Loucy (cell line): ENCODE data around the gene SAXO1.

ENCODE experiments used
- H2AFZ ChIP-seq: fragments of 200-600 bp; sonication (generic); 2 replicates; pipeline ENCODE4 v1.6.0; 2016; ENCODE audit warnings: antibody characterized with exemption, mild to moderate bottlenecking, low read length, moderate library complexity
- H3F3A ChIP-seq: fragments of 200-600 bp; 2 replicates; pipeline ENCODE4 v1.6.0; 2016; ENCODE audit warnings: antibody characterized with exemption, low read depth, mild to moderate bottlenecking
- H3K27me3 ChIP-seq: fragments of 200-600 bp; sonication (generic); 2 replicates; pipeline ENCODE4 v1.6.1; 2014; ENCODE audit warnings: low read length, mild to moderate bottlenecking; ENCODE audit not compliant: insufficient read depth, poor library complexity, severe bottlenecking
- H3K36me3 ChIP-seq: fragments of 200-600 bp; sonication (generic); 2 replicates; pipeline ENCODE4 v1.6.1; 2016; ENCODE audit warnings: low read length; ENCODE audit not compliant: insufficient read depth
- H3K4me1 ChIP-seq: fragments of 200-600 bp; sonication (generic); 2 replicates; pipeline ENCODE4 v1.5.1; 2014; ENCODE audit warnings: low read length, mild to moderate bottlenecking; ENCODE audit not compliant: insufficient read depth, poor library complexity, severe bottlenecking
- H3K4me2 ChIP-seq: fragments of 200-600 bp; sonication (generic); 2 replicates; pipeline ENCODE4 v1.6.0; 2014; ENCODE audit warnings: antibody characterized with exemption, low read length, low read depth, mild to moderate bottlenecking; ENCODE audit not compliant: poor library complexity, severe bottlenecking
- H3K4me3 ChIP-seq: fragments of 200-600 bp; sonication (generic); 2 replicates; pipeline ENCODE4 v1.5.1; 2014; ENCODE audit warnings: low read length, mild to moderate bottlenecking, mixed read lengths; ENCODE audit not compliant: poor library complexity, severe bottlenecking
- H3K79me2 ChIP-seq: fragments of 200-600 bp; sonication (generic); 2 replicates; pipeline ENCODE4 v1.6.1; 2014; ENCODE audit warnings: low read length; ENCODE audit not compliant: insufficient read depth
- H3K9ac ChIP-seq: fragments of 200-600 bp; sonication (generic); 2 replicates; pipeline ENCODE4 v1.6.0; 2014; ENCODE audit warnings: mild to moderate bottlenecking, low read depth, low read length, moderate library complexity; ENCODE audit not compliant: poor library complexity, severe bottlenecking
- H3K9me2 ChIP-seq: fragments of 200-600 bp; sonication (generic); replicated peaks from 2 replicates; pipeline ENCODE4 v1.6.1; 2016; ENCODE audit warnings: low read depth, low read length, mixed read lengths
- H3K9me3 ChIP-seq: fragments of 200-600 bp; sonication (generic); 2 replicates; pipeline ENCODE4 v1.6.1; 2014; ENCODE audit warnings: mild to moderate bottlenecking, antibody characterized with exemption, low read length, low read depth; ENCODE audit not compliant: insufficient read depth
- H4K20me1 ChIP-seq: fragments of 200-600 bp; sonication (generic); 2 replicates; pipeline ENCODE4 v1.6.0; 2014; ENCODE audit warnings: antibody characterized with exemption, low read length, mild to moderate bottlenecking; ENCODE audit not compliant: insufficient read depth, poor library complexity, severe bottlenecking
- EZH2phosphoT487 ChIP-seq: fragments of 200-600 bp; IDR thresholded peaks from 2 replicates; pipeline ENCODE4 v1.6.1; 2018; ENCODE audit warnings: antibody characterized with exemption, mild to moderate bottlenecking, moderate library complexity, borderline replicate concordance
- TF ChIP-seq, protein P1 (sequence below): fragments of 200-600 bp; sonication (generic); conservative IDR thresholded peaks from 2 replicates; pipeline ENCODE4 v1.5.1; 2014; ENCODE audit warnings: mild to moderate bottlenecking, antibody characterized with exemption, low read length

The SAXO1 gene

DNA sequence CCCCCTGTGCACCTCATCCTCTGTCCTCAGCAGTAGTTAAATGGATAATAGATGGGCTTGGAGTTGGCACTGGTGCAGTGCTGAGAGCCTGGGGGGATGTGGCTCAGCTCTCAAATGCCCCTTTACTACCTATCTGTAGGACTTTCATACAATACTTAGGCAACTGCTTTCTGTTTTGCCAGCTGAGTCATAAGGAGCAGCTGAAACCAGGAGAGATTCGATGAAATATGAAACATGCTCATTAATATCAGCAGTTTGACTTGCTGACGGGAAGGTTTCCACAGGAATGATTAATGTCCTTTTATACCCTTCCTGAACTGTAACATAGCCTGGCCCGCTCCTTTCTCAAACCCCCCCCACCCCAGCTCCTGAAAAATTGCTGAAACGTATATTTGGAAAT, 142.6 kb downstream of the SAXO1 start:
- no peak overlapping the region for H2AFZ ChIP-seq
- H3K4me3 ChIP-seq = no peak overlapping the region
- H3K9ac ChIP-seq = no peak overlapping the region
- H3K27me3 ChIP-seq = no peaks in the 10 kb centered on the region
- H3K4me1 ChIP-seq = no peaks in the 10 kb centered on the region
- H3K36me3 ChIP-seq = no peaks in the 10 kb centered on the region
- no peaks in the 10 kb centered on the region for H3K9me2 ChIP-seq
- TF ChIP-seq EZH2phosphoT487 = no peak
- TF ChIP-seq, protein P1, sequence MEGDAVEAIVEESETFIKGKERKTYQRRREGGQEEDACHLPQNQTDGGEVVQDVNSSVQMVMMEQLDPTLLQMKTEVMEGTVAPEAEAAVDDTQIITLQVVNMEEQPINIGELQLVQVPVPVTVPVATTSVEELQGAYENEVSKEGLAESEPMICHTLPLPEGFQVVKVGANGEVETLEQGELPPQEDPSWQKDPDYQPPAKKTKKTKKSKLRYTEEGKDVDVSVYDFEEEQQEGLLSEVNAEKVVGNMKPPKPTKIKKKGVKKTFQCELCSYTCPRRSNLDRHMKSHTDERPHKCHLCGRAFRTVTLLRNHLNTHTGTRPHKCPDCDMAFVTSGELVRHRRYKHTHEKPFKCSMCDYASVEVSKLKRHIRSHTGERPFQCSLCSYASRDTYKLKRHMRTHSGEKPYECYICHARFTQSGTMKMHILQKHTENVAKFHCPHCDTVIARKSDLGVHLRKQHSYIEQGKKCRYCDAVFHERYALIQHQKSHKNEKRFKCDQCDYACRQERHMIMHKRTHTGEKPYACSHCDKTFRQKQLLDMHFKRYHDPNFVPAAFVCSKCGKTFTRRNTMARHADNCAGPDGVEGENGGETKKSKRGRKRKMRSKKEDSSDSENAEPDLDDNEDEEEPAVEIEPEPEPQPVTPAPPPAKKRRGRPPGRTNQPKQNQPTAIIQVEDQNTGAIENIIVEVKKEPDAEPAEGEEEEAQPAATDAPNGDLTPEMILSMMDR = no peak
- no peaks in the 10 kb centered on the region for H3K79me2 ChIP-seq
- H4K20me1 ChIP-seq = no peaks in the 10 kb centered on the region
- no peak overlapping the region for H3K4me2 ChIP-seq
- peaks cover 5% of the 10 kb centered on the region; the same call in 1 of the 2 replicates for H3K9me3 ChIP-seq
- no peaks in the 10 kb centered on the region for H3F3A ChIP-seq

DNA sequence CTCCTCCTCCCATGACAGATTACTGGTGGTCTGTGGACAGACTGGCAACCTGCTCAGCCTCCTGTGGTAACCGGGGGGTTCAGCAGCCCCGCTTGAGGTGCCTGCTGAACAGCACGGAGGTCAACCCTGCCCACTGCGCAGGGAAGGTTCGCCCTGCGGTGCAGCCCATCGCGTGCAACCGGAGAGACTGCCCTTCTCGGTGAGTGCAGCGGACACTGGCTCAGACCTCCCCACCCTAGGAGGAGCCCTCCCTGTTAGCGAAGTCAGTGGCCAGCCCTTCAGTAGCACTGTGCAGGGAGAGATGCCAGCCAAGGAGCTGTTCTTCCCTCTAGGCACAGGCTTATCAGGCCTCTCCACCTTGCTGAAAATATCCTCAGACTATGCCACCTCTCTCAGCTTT, 143.5 kb downstream of the SAXO1 start:
- Histone ChIP-seq H3K4me2 (no peak overlapping the region), H3K9me3 (0 out of 2 replicates have a peak, but pooled peaks cover 2% of the 10 kb centered on the region), H2AFZ (no peak overlapping the region)

DNA sequence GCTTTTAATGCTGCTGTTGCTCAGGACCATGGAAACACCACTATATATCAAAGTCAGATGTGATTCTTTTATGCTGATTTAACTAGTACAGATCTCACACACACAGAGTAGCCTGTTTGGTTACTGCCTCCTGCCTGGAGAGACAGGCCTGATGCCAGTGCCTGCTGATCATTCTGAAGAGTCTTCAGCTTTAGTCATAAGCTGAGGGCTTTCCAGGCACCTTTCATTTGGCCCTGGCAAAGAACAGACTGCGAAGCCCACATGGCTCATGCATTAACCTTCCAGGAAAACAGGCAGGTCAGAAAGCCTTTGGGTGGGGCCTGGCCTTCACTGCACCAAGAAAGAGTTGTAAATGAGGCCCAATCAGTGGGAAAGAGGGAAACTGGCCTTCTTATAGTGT, 144.7 kb downstream of the SAXO1 start:
- Histone ChIP-seq H3K79me2 (no peaks in the 10 kb centered on the region), H4K20me1 (no peaks in the 10 kb centered on the region), H3K4me3 (no peak overlapping the region), H3K9me3 (no peaks in the 10 kb centered on the region), H2AFZ (no peak overlapping the region), H3K27me3 (no peaks in the 10 kb centered on the region), H3K4me2 (no peak overlapping the region), H3K9me2 (no peaks in the 10 kb centered on the region), H3F3A (no peaks in the 10 kb centered on the region), H3K4me1 (no peaks in the 10 kb centered on the region), H3K9ac (no peak overlapping the region), H3K36me3 (no peaks in the 10 kb centered on the region)
- no peak for TF ChIP-seq EZH2phosphoT487
- TF ChIP-seq, protein P1 = no peak

More for the DNA sequence above, 143.5 kb downstream of the SAXO1 start:
- TF ChIP-seq, protein P1 = no peak
- TF ChIP-seq EZH2phosphoT487 = no peak
- no peaks in the 10 kb centered on the region for H3K4me1 ChIP-seq
- H3K9me2 ChIP-seq = no peaks in the 10 kb centered on the region
- no peak overlapping the region for H3K9ac ChIP-seq
- no peaks in the 10 kb centered on the region for H3K27me3 ChIP-seq
- no peak overlapping the region for H3K4me3 ChIP-seq
- H3K79me2 ChIP-seq = no peaks in the 10 kb centered on the region
- no peaks in the 10 kb centered on the region for H4K20me1 ChIP-seq
- no peaks in the 10 kb centered on the region for H3F3A ChIP-seq
- H3K36me3 ChIP-seq = no peaks in the 10 kb centered on the region
